H1 (cell line): Measurements from ENCODE around the gene LPCAT3. TPM values are rescaled to one million over a fixed set of nuclear protein-coding genes. Genes with fewer than 3 reads are reported as not detected.
A peak's percentile ranks its signal among the peaks of the same experiment; 100 is the strongest.

Experiments
- CTCF ChIA-PET: fragments of 300-600 bp; sonication (Branson Sonifier 250); formaldehyde crosslinking; loops from one replicate; lab custom pipeline; 2021; ENCODE audit not compliant: partially characterized antibody; lab: Charles Lee
- POLR2A ChIA-PET: fragments of 300-600 bp; sonication (Branson Sonifier 250); formaldehyde crosslinking; loops from one replicate; lab custom pipeline; 2021; ENCODE audit warnings: inconsistent platforms; ENCODE audit not compliant: partially characterized antibody; lab: Charles Lee
- DNase-seq, 2 experiments: peaks; one replicate each; pipeline versions ENCODE4 v3.0.0 to v3.0.0-alpha.2; 2010 to 2022; ENCODE audit warnings: low spot score in 2 of 2, low read depth in 1 of 2, mixed read lengths in 1 of 2
- FAIRE-seq: peaks from 2 replicates; lab custom pipeline; 2011; peaks lifted over from hg19 to GRCh38; lab: Jason Lieb, UNC
- H2AFZ ChIP-seq: 2 replicates; pipeline ENCODE4 v1.8.1; 2012; ENCODE audit warnings: low read length, inconsistent platforms
- H2AK5ac ChIP-seq: 2 replicates; pipeline ENCODE4 v1.6.1; 2013; ENCODE audit warnings: low read depth, low read length
- H2BK120ac ChIP-seq: replicated peaks from 2 replicates; pipeline ENCODE3; 2013; ENCODE audit warnings: low read depth, low read length, inconsistent platforms
- H2BK12ac ChIP-seq: 2 replicates; pipeline ENCODE4 v1.6.1; 2013; ENCODE audit warnings: low read depth, low read length
- H2BK15ac ChIP-seq: 2 replicates; pipeline ENCODE4 v1.6.1; 2013; ENCODE audit warnings: low read length
- H2BK20ac ChIP-seq: 2 replicates; pipeline ENCODE4 v1.6.1; 2013; ENCODE audit warnings: low read length
- H2BK5ac ChIP-seq: 2 replicates; pipeline ENCODE4 v1.6.1; 2013; ENCODE audit warnings: low read depth, low read length
- H3K14ac ChIP-seq: 2 replicates; pipeline ENCODE4 v1.6.1; 2013; ENCODE audit warnings: inconsistent platforms; ENCODE audit not compliant: insufficient read length
- H3K18ac ChIP-seq: 2 replicates; pipeline ENCODE4 v1.6.1; 2013; ENCODE audit warnings: low read length; ENCODE audit errors: extremely low read depth
- H3K23ac ChIP-seq: 2 replicates; pipeline ENCODE4 v1.6.1; 2013; ENCODE audit warnings: inconsistent platforms; ENCODE audit not compliant: insufficient read length
- H3K23me2 ChIP-seq: 2 replicates; pipeline ENCODE4 v1.6.1; 2013; ENCODE audit warnings: low read depth, low read length
- H3K27ac ChIP-seq: 2 replicates; pipeline ENCODE4 v1.6.1; 2011; ENCODE audit warnings: low read depth, low read length, inconsistent platforms
- H3K27me3 ChIP-seq, 4 experiments: replicated peaks in 1 of 4; 1 replicate in 1 of 4; 2 replicates in 3 of 4; pipeline versions ENCODE4 v1.6.1 to v1.8.1; 2011 to 2013; ENCODE audit warnings: low read length in 3 of 4, mild to moderate bottlenecking in 3 of 4, inconsistent platforms in 2 of 4, mixed read lengths in 2 of 4, moderate library complexity in 1 of 4; ENCODE audit not compliant: control insufficient read depth in 3 of 4, insufficient read depth in 3 of 4; ENCODE audit errors: extremely low read depth in 1 of 4
- H3K36me3 ChIP-seq, 4 experiments: 2 replicates each; pipeline versions ENCODE4 v1.6.1 to v1.8.1; 2011 to 2013; ENCODE audit warnings: mild to moderate bottlenecking in 4 of 4, low read length in 3 of 4, moderate library complexity in 2 of 4, control low read depth in 1 of 4, inconsistent platforms in 1 of 4; ENCODE audit not compliant: insufficient read depth in 4 of 4, control insufficient read depth in 2 of 4
- H3K4ac ChIP-seq: replicated peaks from 2 replicates; pipeline ENCODE3; 2013; ENCODE audit warnings: low read length, low read depth, mixed read lengths, inconsistent platforms; ENCODE audit not compliant: insufficient read length
- H3K4me1 ChIP-seq, 4 experiments: replicated peaks in 1 of 4; 1 replicate in 1 of 4; 2 replicates in 3 of 4; pipeline versions ENCODE4 v1.6.1 to v1.8.1; 2011 to 2013; ENCODE audit warnings: low read length in 3 of 4, inconsistent platforms in 2 of 4, mixed read lengths in 1 of 4; ENCODE audit not compliant: insufficient read depth in 4 of 4, control insufficient read depth in 3 of 4
- H3K4me2 ChIP-seq, 2 experiments: 2 replicates each; pipeline versions ENCODE4 v1.6.1 to v1.8.1; 2011 to 2013; ENCODE audit warnings: low read depth in 2 of 2, low read length in 2 of 2, control low read depth in 1 of 2, inconsistent platforms in 1 of 2, mild to moderate bottlenecking in 1 of 2; ENCODE audit not compliant: insufficient read depth in 1 of 2
- H3K4me3 ChIP-seq, 4 experiments: fragments of 200-600, 300-600 bp in 1 of 4; sonication (generic), shearing (Covaris generic), sonication (Bioruptor Twin) in 1 of 4; 2 replicates each; pipeline versions ENCODE4 v1.5.1 to v1.8.1; 2011 to 2016; ENCODE audit warnings: low read length in 4 of 4, low read depth in 3 of 4, control low read depth in 2 of 4, inconsistent platforms in 2 of 4, mild to moderate bottlenecking in 2 of 4, mixed read lengths in 1 of 4, moderate library complexity in 1 of 4; ENCODE audit not compliant: insufficient read depth in 2 of 4; ENCODE audit errors: extremely low read depth in 1 of 4
- H3K56ac ChIP-seq: replicated peaks from 2 replicates; pipeline ENCODE3; 2013; ENCODE audit warnings: low read depth, mild to moderate bottlenecking, mixed read lengths, low read length, inconsistent platforms; ENCODE audit not compliant: insufficient read length
- H3K79me1 ChIP-seq: 2 replicates; pipeline ENCODE4 v1.6.1; 2013; ENCODE audit warnings: low read depth, low read length, control low read depth
- H3K79me2 ChIP-seq, 2 experiments: 2 replicates each; pipeline versions ENCODE4 v1.6.1 to v1.8.1; 2012 to 2013; ENCODE audit warnings: low read length in 2 of 2, mild to moderate bottlenecking in 2 of 2, inconsistent platforms in 1 of 2; ENCODE audit not compliant: insufficient read depth in 2 of 2, control insufficient read depth in 1 of 2
- H3K9ac ChIP-seq, 4 experiments: replicated peaks in 1 of 4; 1 replicate in 1 of 4; 2 replicates in 3 of 4; pipeline versions ENCODE4 v1.6.1 to v1.8.1; 2011 to 2013; ENCODE audit warnings: low read depth in 3 of 4, low read length in 3 of 4, control low read depth in 2 of 4, mild to moderate bottlenecking in 2 of 4, moderate library complexity in 2 of 4, inconsistent platforms in 1 of 4; ENCODE audit errors: extremely low read depth in 1 of 4
- H3K9me3 ChIP-seq, 2 experiments: 2 replicates each; pipeline versions ENCODE4 v1.6.1 to v1.8.1; 2012 to 2013; ENCODE audit warnings: mild to moderate bottlenecking in 2 of 2, moderate library complexity in 2 of 2, control low read depth in 1 of 2, inconsistent platforms in 1 of 2, low read depth in 1 of 2, low read length in 1 of 2, mixed read lengths in 1 of 2; ENCODE audit not compliant: insufficient read depth in 2 of 2
- H4K20me1 ChIP-seq, 2 experiments: replicated peaks in 1 of 2; 2 replicates each; pipeline versions ENCODE3 to v1.8.1; 2011 to 2013; ENCODE audit warnings: inconsistent platforms in 2 of 2, low read length in 2 of 2, mild to moderate bottlenecking in 1 of 2; ENCODE audit not compliant: insufficient read depth in 2 of 2, control insufficient read depth in 1 of 2
- H4K5ac ChIP-seq: 2 replicates; pipeline ENCODE4 v1.6.1; 2013; ENCODE audit warnings: low read length, low read depth, mixed read lengths, inconsistent platforms; ENCODE audit not compliant: insufficient read length
- H4K8ac ChIP-seq: 2 replicates; pipeline ENCODE4 v1.8.0; 2013; ENCODE audit warnings: mild to moderate bottlenecking, moderate library complexity, low read length, inconsistent platforms; ENCODE audit not compliant: insufficient read depth; ENCODE audit errors: extremely low read depth
- H4K91ac ChIP-seq: replicated peaks from 2 replicates; pipeline ENCODE3; 2013; ENCODE audit warnings: low read length, mixed read lengths, inconsistent platforms; ENCODE audit not compliant: insufficient read length
- BACH1 ChIP-seq: IDR thresholded peaks from 2 replicates; pipeline ENCODE4 v1.6.1; 2012; ENCODE audit warnings: low read length, improper control_type of control experiment
- CEBPB ChIP-seq: IDR thresholded peaks from 2 replicates; pipeline ENCODE4 v1.6.1; 2012; ENCODE audit warnings: low read depth, low read length
- CHD2 ChIP-seq: IDR thresholded peaks from 2 replicates; pipeline ENCODE4 v1.6.1; 2012; ENCODE audit warnings: low read length, improper control_type of control experiment
- EGR1 ChIP-seq: IDR thresholded peaks from 2 replicates; pipeline ENCODE4 v1.6.1; 2011; ENCODE audit warnings: low read depth, low read length, borderline replicate concordance
- GABPA ChIP-seq: IDR thresholded peaks from 2 replicates; pipeline ENCODE4 v1.6.1; 2011; ENCODE audit warnings: mild to moderate bottlenecking, low read length, moderate library complexity, borderline replicate concordance; ENCODE audit not compliant: insufficient read depth
- KDM1A ChIP-seq: fragments of 200-600, 300-600 bp; sonication (generic); IDR thresholded peaks from 2 replicates; pipeline ENCODE4 v1.7.1; 2016; ENCODE audit warnings: mild to moderate bottlenecking, low read length, borderline replicate concordance
- POLR2A ChIP-seq, 2 experiments: IDR thresholded peaks; 1 replicate in 1 of 2; 2 replicates in 1 of 2; pipeline ENCODE4 v1.6.1; 2011; ENCODE audit warnings: low read depth in 2 of 2, low read length in 2 of 2, mild to moderate bottlenecking in 2 of 2; ENCODE audit errors: control extremely low read depth in 1 of 2
- SAP30 ChIP-seq: fragments of 300-600 bp; sonication (generic); IDR thresholded peaks from 2 replicates; pipeline ENCODE4 v1.7.1; 2012; ENCODE audit warnings: low read length, moderate library complexity, mild to moderate bottlenecking, inconsistent platforms; ENCODE audit not compliant: insufficient read depth, insufficient replicate concordance
- WGBS, 2 experiments: shearing (Covaris generic) in 1 of 2; methylation state at CpG; one replicate each; pipeline versions ENCODE4 v1.1.6 to v1.1.7; 2013 to 2015; ENCODE audit warnings: low lambda C conversion rate in 2 of 2, mixed read lengths in 2 of 2, inconsistent platforms in 1 of 2, low coverage in 1 of 2, missing lambda C conversion rate in 1 of 2; ENCODE audit not compliant: insufficient replicate concordance in 2 of 2, insufficient coverage in 1 of 2, insufficient read length in 1 of 2; ENCODE audit errors: extremely low coverage in 1 of 2, missing lambda C conversion rate in 1 of 2; 5-methylcytosine and 5-hydroxymethylcytosine counted together
- polyA plus RNA-seq, 7 experiments: library from polyadenylated mRNA; depleted of rRNA in 3 of 7; stranded (reverse) in 5 of 7; unstranded in 2 of 7; fragments of >200 nt in 5 of 7; fragments of 200-250 nt in 2 of 7; gene quantifications; 1 replicate in 5 of 7; 2 replicates in 1 of 7; 4 replicates in 1 of 7; pipeline versions ENCODE4 v1.2.1 to v1.2.3, GENCODE V29; 2011 to 2013; ENCODE audit warnings: missing spikeins in 2 of 7, mixed read lengths in 2 of 7
- total RNA-seq: library from RNA; stranded (reverse); fragmentation: NEBNext Ultra II Directional; extraction: Animal tissue kit (Norgen Biotek cat#: 25700); gene quantifications from 2 replicates; pipeline ENCODE4 v1.2.1, GENCODE V29; 2021
- TF ChIP-seq, protein P1 (sequence below): IDR thresholded peaks from 2 replicates; pipeline ENCODE4 v1.6.1; 2012; ENCODE audit warnings: inconsistent platforms

Gene LPCAT3
- total and polyA plus RNA-seq, 2 of the 8 experiments (the other 6 are each of a cell fraction or from before 2014, with no cell fraction given): 55.8 to 70.4 TPM

DNA sequence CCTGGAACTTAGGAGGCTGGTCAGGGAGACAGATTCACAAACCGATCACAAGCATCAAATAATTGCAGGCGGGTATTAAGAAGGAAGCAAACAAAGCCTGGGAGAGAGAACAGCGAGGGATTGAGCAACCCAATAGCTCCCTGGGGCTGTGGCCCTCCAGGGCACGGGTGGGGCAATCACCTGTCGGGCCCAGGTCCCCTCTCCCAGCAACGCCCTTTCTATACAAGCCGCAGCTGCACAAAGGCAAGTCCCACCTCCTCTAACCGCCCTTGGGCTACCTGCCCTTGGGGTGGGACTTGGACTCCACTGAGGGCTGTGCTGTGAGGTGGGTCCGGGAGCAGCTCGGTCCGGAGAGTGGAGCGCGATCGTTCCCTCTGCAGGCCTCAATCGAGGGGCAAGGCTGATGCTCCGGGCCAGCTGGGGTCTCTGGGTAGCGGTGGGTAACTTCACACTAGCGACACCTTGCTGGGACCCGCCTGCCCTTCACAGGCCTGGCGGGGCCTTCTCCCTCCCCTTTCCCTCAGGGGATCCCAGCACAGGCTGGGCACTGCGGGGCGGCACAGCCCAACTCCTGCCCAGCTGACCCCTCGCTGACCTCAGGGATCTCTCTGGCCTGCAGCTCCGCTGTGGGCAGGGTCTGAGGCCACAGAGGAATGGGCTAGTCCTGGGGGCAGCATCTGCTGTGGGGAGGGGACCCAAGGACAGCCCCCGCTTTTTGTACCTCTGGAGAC is 55.8 kb downstream of the LPCAT3 start:
- peak overlapping the region; percentile 66 to 93 for H3K4me2 ChIP-seq
- TF ChIP-seq GABPA (no peak), KDM1A (no peak), BACH1 (no peak), CEBPB (peak; percentile 76), EGR1 (no peak), POLR2A (IDR thresholded peaks at IDR 0.05; ENCODE audit: control extremely low read depth in 1 of 2, low read depth in 2 of 2, low read length in 2 of 2) (no peak; a peak in 1 of 3 replicates), CHD2 (no peak), SAP30 (peak; percentile 15)
- TF ChIP-seq, protein P1, sequence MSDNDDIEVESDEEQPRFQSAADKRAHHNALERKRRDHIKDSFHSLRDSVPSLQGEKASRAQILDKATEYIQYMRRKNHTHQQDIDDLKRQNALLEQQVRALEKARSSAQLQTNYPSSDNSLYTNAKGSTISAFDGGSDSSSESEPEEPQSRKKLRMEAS: no peak

More for the DNA sequence above, 55.8 kb downstream of the LPCAT3 start:
- H4K8ac ChIP-seq: peak overlapping the region; percentile 72; the same call in 1 of the 2 replicates
- peak overlapping the region; percentile 72 for H3K18ac ChIP-seq
- H2BK5ac ChIP-seq: peak overlapping the region; percentile 97
- peak in 1 of 2 experiments; percentile 82 for DNase-seq
- no peaks in the 10 kb centered on the region for H3K9me3 ChIP-seq
- FAIRE-seq: no peak
- peak overlapping the region; percentile 88; the same call in 1 of the 2 replicates for H2BK15ac ChIP-seq
- peak overlapping the region; percentile 3 for H3K56ac ChIP-seq
- H3K14ac ChIP-seq: no peak overlapping the region
- no peak overlapping the region for H3K23ac ChIP-seq
- peak overlapping the region; percentile 80 for H3K4ac ChIP-seq
- peak overlapping the region; percentile 30 for H4K5ac ChIP-seq
- peak overlapping the region; percentile 74; the same call in 1 of the 2 replicates for H3K27ac ChIP-seq
- peak overlapping the region; percentile 68 to 90 (median 82) for H3K4me3 ChIP-seq
- H2AK5ac ChIP-seq: peak overlapping the region; percentile 30; the same call in 1 of the 2 replicates
- H4K91ac ChIP-seq: peak overlapping the region; percentile 57
- H2AFZ ChIP-seq: no peak overlapping the region; the same call in 1 of the 2 replicates
- CTCF ChIA-PET: interaction anchor here (0.5 to 12.2 kb wide), 28 partner anchors 10 to 1762 kb away, joined by 3 to 277 read pairs (median 4); partner anchors contain the start of genes C12orf57, PTPN6, RNU7-1 and SPSB2
- peak overlapping the region; percentile 15; the same call in 1 of the 2 replicates for H2BK20ac ChIP-seq
- H3K36me3 ChIP-seq: peaks cover 13 to 26% (median 15%) of the 10 kb centered on the region in 4 experiments
- peaks cover 16% of the 10 kb centered on the region; the same call in 1 of the 2 replicates for H3K23me2 ChIP-seq
- H3K79me1 ChIP-seq: no peaks in the 10 kb centered on the region
- POLR2A ChIA-PET: interaction anchor here (0.7 to 44.0 kb wide), 15 partner anchors 6 to 173 kb away, joined by 3 to 1596 read pairs (median 4); partner anchors contain the start of genes ATN1, C12orf57, C1RL and EMG1
- H2BK12ac ChIP-seq: peak overlapping the region; percentile 99
- peaks cover 0 to 14% of the 10 kb centered on the region in 2 experiments; a peak in 2 of 4 replicates for H3K79me2 ChIP-seq
- H3K4me1 ChIP-seq: peaks cover 12 to 39% (median 30%) of the 10 kb centered on the region in 4 experiments
- H3K27me3 ChIP-seq: no peaks in the 10 kb centered on the region
- peak overlapping the region in 3 of 4 experiments; percentile 50 to 57 (median 54); a peak in 5 of 7 replicates for H3K9ac ChIP-seq
- 12% methylated on average over 25 of the region's 25 CpGs; no CpG with 5 or more reads in 1 of the 2 experiments for WGBS, 2 experiments
- no peaks in the 10 kb centered on the region for H4K20me1 ChIP-seq
- peak overlapping the region; percentile 47 for H2BK120ac ChIP-seq
